B cell (primary cell): ENCODE results near the gene ANAPC10.

Source experiments
- EZH2 ChIP-seq: IDR thresholded peaks from 2 replicates; pipeline ENCODE4 v1.6.1; 2012; ENCODE audit warnings: borderline replicate concordance, low read depth, mild to moderate bottlenecking, moderate library complexity, low read length; ENCODE audit not compliant: insufficient read depth, poor library complexity, severe bottlenecking
- TF ChIP-seq, protein P1 (sequence below): fragments of 200-600 bp; IDR thresholded peaks from one replicate; pipeline ENCODE4 v1.8.0; 2022; ENCODE audit warnings: antibody characterized with exemption, mild to moderate bottlenecking

DNA sequence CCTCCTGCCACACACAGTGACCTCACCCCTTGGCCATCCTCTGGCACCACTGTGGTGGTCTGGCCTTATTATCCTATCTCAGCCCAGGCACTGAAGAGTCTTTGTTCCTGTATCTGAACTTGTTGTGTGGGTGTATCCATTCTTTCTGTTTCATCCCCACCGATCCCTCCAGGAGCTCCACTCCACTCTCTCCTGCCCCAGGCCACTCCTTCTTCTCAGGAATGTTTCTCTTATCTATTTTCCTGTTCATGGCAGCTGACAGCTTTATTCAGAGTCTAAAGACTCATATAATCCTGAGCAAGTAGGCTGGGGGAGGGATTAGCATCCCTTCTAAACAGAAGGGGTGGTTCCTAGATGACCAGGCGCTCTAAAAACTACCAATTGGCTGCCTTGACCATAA, 150.0 kb downstream of the ANAPC10 start:
- TF ChIP-seq EZH2, result no peak
- TF ChIP-seq, protein P1, sequence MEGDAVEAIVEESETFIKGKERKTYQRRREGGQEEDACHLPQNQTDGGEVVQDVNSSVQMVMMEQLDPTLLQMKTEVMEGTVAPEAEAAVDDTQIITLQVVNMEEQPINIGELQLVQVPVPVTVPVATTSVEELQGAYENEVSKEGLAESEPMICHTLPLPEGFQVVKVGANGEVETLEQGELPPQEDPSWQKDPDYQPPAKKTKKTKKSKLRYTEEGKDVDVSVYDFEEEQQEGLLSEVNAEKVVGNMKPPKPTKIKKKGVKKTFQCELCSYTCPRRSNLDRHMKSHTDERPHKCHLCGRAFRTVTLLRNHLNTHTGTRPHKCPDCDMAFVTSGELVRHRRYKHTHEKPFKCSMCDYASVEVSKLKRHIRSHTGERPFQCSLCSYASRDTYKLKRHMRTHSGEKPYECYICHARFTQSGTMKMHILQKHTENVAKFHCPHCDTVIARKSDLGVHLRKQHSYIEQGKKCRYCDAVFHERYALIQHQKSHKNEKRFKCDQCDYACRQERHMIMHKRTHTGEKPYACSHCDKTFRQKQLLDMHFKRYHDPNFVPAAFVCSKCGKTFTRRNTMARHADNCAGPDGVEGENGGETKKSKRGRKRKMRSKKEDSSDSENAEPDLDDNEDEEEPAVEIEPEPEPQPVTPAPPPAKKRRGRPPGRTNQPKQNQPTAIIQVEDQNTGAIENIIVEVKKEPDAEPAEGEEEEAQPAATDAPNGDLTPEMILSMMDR, result no peak
